ENCODE data around the gene GAL. TPM values are rescaled to one million over a fixed set of nuclear protein-coding genes. Genes with fewer than 3 reads are reported as not detected.
A peak's percentile ranks its signal among the peaks of the same experiment; 100 is the strongest.

The GAL gene
- total RNA-seq, 1 experiment from 2014 or later, result 72.6 TPM

DNA sequence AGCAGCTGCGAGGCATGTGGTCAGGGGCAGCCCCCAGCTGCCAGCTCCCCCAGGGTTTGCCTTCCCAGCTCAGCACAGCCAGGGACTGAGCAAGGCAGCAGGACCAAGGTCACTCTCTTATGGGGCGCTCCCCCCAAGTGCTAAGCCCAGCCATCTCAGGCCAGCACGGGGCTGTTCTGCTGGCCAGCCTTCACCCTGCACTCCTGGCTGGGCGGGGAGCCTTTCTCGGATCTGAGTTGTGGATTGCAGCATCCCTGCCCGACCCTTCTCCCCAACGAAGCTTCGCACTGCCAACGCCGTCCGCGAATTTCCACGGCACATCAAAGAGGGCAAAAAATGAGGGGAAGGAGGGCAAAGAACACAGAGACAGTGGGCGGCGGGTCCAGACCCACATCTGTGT is 42.5 kb upstream of the GAL start:
- Histone ChIP-seq H3K4me3 (ENCODE audit: low read depth, low read length) (no peak overlapping the region), H3K4me1 (no peaks in the 10 kb centered on the region), H3K36me3 (ENCODE audit: control insufficient read depth, insufficient read depth, low read length) (no peaks in the 10 kb centered on the region), H3K9me3 (peaks cover 12% of the 10 kb centered on the region), H3K27me3 (replicated peaks; ENCODE audit: control insufficient read depth, insufficient read depth, low read length) (peaks cover 2% of the 10 kb centered on the region; the same call in 1 of the 2 replicates)
- POLR2A ChIA-PET, result no interaction called here
- no peak for DNase-seq
- H3K4me3 Mint-ChIP-seq (ENCODE audit: unreplicated experiment), result no peak overlapping the region
- TF ChIP-seq, protein P1, sequence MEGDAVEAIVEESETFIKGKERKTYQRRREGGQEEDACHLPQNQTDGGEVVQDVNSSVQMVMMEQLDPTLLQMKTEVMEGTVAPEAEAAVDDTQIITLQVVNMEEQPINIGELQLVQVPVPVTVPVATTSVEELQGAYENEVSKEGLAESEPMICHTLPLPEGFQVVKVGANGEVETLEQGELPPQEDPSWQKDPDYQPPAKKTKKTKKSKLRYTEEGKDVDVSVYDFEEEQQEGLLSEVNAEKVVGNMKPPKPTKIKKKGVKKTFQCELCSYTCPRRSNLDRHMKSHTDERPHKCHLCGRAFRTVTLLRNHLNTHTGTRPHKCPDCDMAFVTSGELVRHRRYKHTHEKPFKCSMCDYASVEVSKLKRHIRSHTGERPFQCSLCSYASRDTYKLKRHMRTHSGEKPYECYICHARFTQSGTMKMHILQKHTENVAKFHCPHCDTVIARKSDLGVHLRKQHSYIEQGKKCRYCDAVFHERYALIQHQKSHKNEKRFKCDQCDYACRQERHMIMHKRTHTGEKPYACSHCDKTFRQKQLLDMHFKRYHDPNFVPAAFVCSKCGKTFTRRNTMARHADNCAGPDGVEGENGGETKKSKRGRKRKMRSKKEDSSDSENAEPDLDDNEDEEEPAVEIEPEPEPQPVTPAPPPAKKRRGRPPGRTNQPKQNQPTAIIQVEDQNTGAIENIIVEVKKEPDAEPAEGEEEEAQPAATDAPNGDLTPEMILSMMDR (IDR thresholded peaks at IDR 0.05; ENCODE audit: insufficient read depth in 1 of 2, low read depth in 1 of 2, low read length in 1 of 2, severe bottlenecking in 1 of 2, unreplicated experiment in 1 of 2), result no peak
- BruUV-seq (replicated peaks), result no TSS peak
- H3K36me3 Mint-ChIP-seq (ENCODE audit: insufficient read depth, unreplicated experiment), result no peaks in the 10 kb centered on the region
- CTCF ChIA-PET, result no interaction called here
- H3K9me3 Mint-ChIP-seq (ENCODE audit: unreplicated experiment), result peaks cover 24% of the 10 kb centered on the region
- H3K4me1 Mint-ChIP-seq (ENCODE audit: low read depth, unreplicated experiment), result no peaks in the 10 kb centered on the region
- peaks cover 26% of the 10 kb centered on the region for H3K27me3 Mint-ChIP-seq (ENCODE audit: insufficient read depth, unreplicated experiment)
- H3K27ac Mint-ChIP-seq (ENCODE audit: unreplicated experiment), result no peak overlapping the region
- intact Hi-C loops (cut with micrococcal nuclease; ENCODE audit: unreplicated experiment), result no loop called here

DNA sequence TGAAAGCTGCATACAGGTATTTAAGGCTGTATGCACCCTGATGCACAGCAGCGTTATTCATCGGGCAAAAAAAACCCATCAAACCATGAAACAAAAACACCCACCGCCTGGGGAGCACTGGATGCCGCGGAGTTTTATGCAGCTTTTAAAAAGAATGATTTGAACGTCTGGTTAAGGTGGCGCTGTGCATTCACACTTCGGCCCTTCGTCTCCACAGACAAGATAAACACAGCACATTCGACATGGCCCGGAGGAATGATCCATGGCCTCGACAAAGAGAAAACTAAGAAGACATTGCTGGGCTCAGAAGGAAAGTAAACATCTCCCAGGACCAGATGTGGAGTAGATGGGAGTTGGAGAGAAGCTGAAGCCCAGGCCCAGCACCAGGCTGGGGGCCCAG is 40.8 kb upstream of the GAL start:
- no peaks in the 10 kb centered on the region for H3K36me3 ChIP-seq (ENCODE audit: control insufficient read depth, insufficient read depth, low read length)
- CTCF ChIA-PET, result interaction anchor here (0.7 to 1.2 kb wide), 3 partner anchors 11 to 405 kb away, joined by 3 to 5 read pairs (median 4); no protein-coding TSS in a partner anchor
- no peaks in the 10 kb centered on the region for H3K4me1 Mint-ChIP-seq (ENCODE audit: low read depth, unreplicated experiment)
- H3K4me1 ChIP-seq, result no peaks in the 10 kb centered on the region
- peak in 1 of 2 experiments; percentile 31 for DNase-seq
- POLR2A ChIA-PET, result interaction anchor here (0.6 to 0.7 kb wide), 2 partner anchors 27 to 168 kb away, joined by 3 read pairs; no protein-coding TSS in a partner anchor
- no peak overlapping the region for H3K27ac Mint-ChIP-seq (ENCODE audit: unreplicated experiment)
- BruUV-seq (replicated peaks), result no TSS peak
- H3K4me3 ChIP-seq (ENCODE audit: low read depth, low read length), result no peak overlapping the region
- intact Hi-C loops (cut with micrococcal nuclease; ENCODE audit: unreplicated experiment), result no loop called here
- peaks cover 25% of the 10 kb centered on the region for H3K27me3 Mint-ChIP-seq (ENCODE audit: insufficient read depth, unreplicated experiment)
- TF ChIP-seq, protein P1 (IDR thresholded peaks at IDR 0.05; ENCODE audit: insufficient read depth in 1 of 2, low read depth in 1 of 2, low read length in 1 of 2, severe bottlenecking in 1 of 2, unreplicated experiment in 1 of 2), result peak in 1 of 2 experiments; percentile 33
- H3K9me3 ChIP-seq, result peaks cover 16% of the 10 kb centered on the region
- H3K4me3 Mint-ChIP-seq (ENCODE audit: unreplicated experiment), result no peak overlapping the region
- peaks cover 2% of the 10 kb centered on the region for H3K27me3 ChIP-seq (replicated peaks; ENCODE audit: control insufficient read depth, insufficient read depth, low read length)
- H3K36me3 Mint-ChIP-seq (ENCODE audit: insufficient read depth, unreplicated experiment), result no peaks in the 10 kb centered on the region
- peaks cover 33% of the 10 kb centered on the region for H3K9me3 Mint-ChIP-seq (ENCODE audit: unreplicated experiment)

DNA sequence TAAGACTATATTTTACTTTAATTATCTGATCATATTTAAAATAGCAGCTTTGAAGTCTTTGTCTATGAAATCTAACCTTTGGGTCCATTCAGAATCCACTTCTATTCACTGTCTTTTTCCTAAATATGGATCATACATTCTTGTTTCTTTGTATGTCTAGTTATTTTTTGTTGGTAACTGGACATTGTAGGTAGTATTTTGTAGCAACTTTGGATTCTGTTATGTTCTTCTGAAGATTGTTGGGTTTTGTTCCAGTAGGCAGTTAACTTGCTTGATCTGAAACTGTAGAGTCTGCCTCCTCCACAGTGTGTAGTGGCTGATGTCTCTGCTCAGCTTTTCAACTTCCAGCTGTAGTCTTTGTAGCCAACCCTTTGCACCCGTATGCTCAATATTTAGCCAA is 37.5 kb upstream of the GAL start:
- intact Hi-C loops (cut with micrococcal nuclease; ENCODE audit: unreplicated experiment), result no loop called here
- BruUV-seq (replicated peaks), result no TSS peak
- no peak for DNase-seq
- Mint-ChIP-seq H3K9me3 (ENCODE audit: unreplicated experiment) (peaks cover 33% of the 10 kb centered on the region), H3K36me3 (ENCODE audit: insufficient read depth, unreplicated experiment) (no peaks in the 10 kb centered on the region), H3K27me3 (ENCODE audit: insufficient read depth, unreplicated experiment) (peaks cover 28% of the 10 kb centered on the region), H3K4me3 (ENCODE audit: unreplicated experiment) (no peak overlapping the region), H3K4me1 (ENCODE audit: low read depth, unreplicated experiment) (no peaks in the 10 kb centered on the region), H3K27ac (ENCODE audit: unreplicated experiment) (no peak overlapping the region)
- Histone ChIP-seq H3K4me3 (ENCODE audit: low read depth, low read length) (no peak overlapping the region), H3K27me3 (replicated peaks; ENCODE audit: control insufficient read depth, insufficient read depth, low read length) (peaks cover under 1% of the 10 kb centered on the region; the same call in 1 of the 2 replicates), H3K36me3 (ENCODE audit: control insufficient read depth, insufficient read depth, low read length) (no peaks in the 10 kb centered on the region), H3K4me1 (no peaks in the 10 kb centered on the region), H3K9me3 (peaks cover 16% of the 10 kb centered on the region)
- ChIA-PET CTCF (interaction anchor here (0.5 to 0.6 kb wide), 2 partner anchors 109 to 408 kb away, joined by 4 to 6 read pairs; no protein-coding TSS in a partner anchor), POLR2A (no interaction called here)
- TF ChIP-seq, protein P1 (IDR thresholded peaks at IDR 0.05; ENCODE audit: insufficient read depth in 1 of 2, low read depth in 1 of 2, low read length in 1 of 2, severe bottlenecking in 1 of 2, unreplicated experiment in 1 of 2), result no peak
